ENCODE results near the gene GALNTL6. TPM values are rescaled to one million over a fixed set of nuclear protein-coding genes. Genes with fewer than 3 reads are reported as not detected.
A peak's percentile ranks its signal among the peaks of the same experiment; 100 is the strongest.
"Not testable (repeated sequence)": the region's sequence is repeated elsewhere in the genome, so short reads cannot be mapped to it uniquely, and the experiment has no call there.

Gene GALNTL6
- total RNA-seq, 6 donors from 2014 or later = 0.26 to 18.9 TPM; not detected in 4

- DNase-seq (no peak), ATAC-seq (ENCODE audit: low FRiP score in 2 of 2) (no peak)
Measured at GRCh38 chr4:173018446-173018845, 1205.2 kb downstream of the GALNTL6 start.

GRCh38 chr4:173019664-173020063, 1206.5 kb downstream of the GALNTL6 start:
- no peak for TF ChIP-seq POLR2AphosphoS5 (IDR thresholded peaks at IDR 0.05)
- no peak for TF ChIP-seq CTCF (IDR thresholded peaks at IDR 0.05)
- TF ChIP-seq POLR2A (IDR thresholded peaks at IDR 0.05) = no peak
- TF ChIP-seq EP300 (IDR thresholded peaks at IDR 0.05) = no peak
- no peaks in the 10 kb centered on the region for H3K36me3 ChIP-seq
- no peaks in the 10 kb centered on the region for H3K27me3 ChIP-seq
- H3K4me1 ChIP-seq = no peaks in the 10 kb centered on the region
- H3K9me3 ChIP-seq = no peaks in the 10 kb centered on the region
- DNase-seq (no peak), ATAC-seq (ENCODE audit: low FRiP score in 2 of 2) (no peak)
- no peak overlapping the region for H3K27ac ChIP-seq
- 81 to 89% methylated on average over 3 of the region's 3 CpGs for WGBS, 2 donors
- H3K4me3 ChIP-seq = no peak overlapping the region

More at GRCh38 chr4:173018446-173018845, 1205.2 kb downstream of the GALNTL6 start:
- Histone ChIP-seq H3K4me3 (no peak overlapping the region), H3K9me3 (no peaks in the 10 kb centered on the region), H3K27me3 (no peaks in the 10 kb centered on the region), H3K4me1 (no peaks in the 10 kb centered on the region), H3K36me3 (no peaks in the 10 kb centered on the region), H3K27ac (no peak overlapping the region)
- 97% methylated on average over 2 to 3 of the region's 3 CpGs for WGBS, 2 donors
- TF ChIP-seq CTCF (IDR thresholded peaks at IDR 0.05) (no peak), POLR2AphosphoS5 (IDR thresholded peaks at IDR 0.05) (no peak), POLR2A (IDR thresholded peaks at IDR 0.05) (no peak), EP300 (IDR thresholded peaks at IDR 0.05) (no peak)

GRCh38 chr4:173021746-173022573, 1208.8 kb downstream of the GALNTL6 start:
- 87 to 88% methylated on average over 7 of the region's 7 CpGs for WGBS, 2 donors
- ATAC-seq (ENCODE audit: low FRiP score in 2 of 2); H3K4me3 ChIP-seq; H3K27me3 ChIP-seq; H3K27ac ChIP-seq; DNase-seq; H3K4me1 ChIP-seq; H3K9me3 ChIP-seq; H3K36me3 ChIP-seq: not testable (repeated sequence)

GRCh38 chr4:173024203-173024602, 1211.0 kb downstream of the GALNTL6 start:
- TF ChIP-seq CTCF (IDR thresholded peaks at IDR 0.05) (no peak), EP300 (IDR thresholded peaks at IDR 0.05) (no peak)
- Histone ChIP-seq H3K27me3 (no peaks in the 10 kb centered on the region), H3K27ac (no peak overlapping the region), H3K36me3 (no peaks in the 10 kb centered on the region), H3K4me1 (no peaks in the 10 kb centered on the region), H3K9me3 (no peaks in the 10 kb centered on the region), H3K4me3 (no peak overlapping the region)
- ATAC-seq (ENCODE audit: low FRiP score in 2 of 2) (no peak), DNase-seq (no peak)

GRCh38 chr4:173025131-173025530, 1211.9 kb downstream of the GALNTL6 start:
- H3K9me3 ChIP-seq = no peaks in the 10 kb centered on the region
- H3K27me3 ChIP-seq = no peaks in the 10 kb centered on the region
- no peak overlapping the region for H3K4me3 ChIP-seq
- TF ChIP-seq CTCF (IDR thresholded peaks at IDR 0.05) (peak; percentile 35 to 71 (median 60)), EP300 (IDR thresholded peaks at IDR 0.05) (no peak)
- peak in 1 of 2 donors; percentile 28 for DNase-seq
- no peak overlapping the region for H3K27ac ChIP-seq
- peak; percentile 40 to 86 for ATAC-seq (ENCODE audit: low FRiP score in 2 of 2)
- H3K36me3 ChIP-seq = no peaks in the 10 kb centered on the region
- no peaks in the 10 kb centered on the region for H3K4me1 ChIP-seq
- WGBS, 2 donors = 95 to 100% methylated on average over 1 of the region's 1 CpG
